GM23338 (cell line): ENCODE data around the gene OR5D16. TPM values are rescaled to one million over a fixed set of nuclear protein-coding genes. Genes with fewer than 3 reads are reported as not detected.

Experiments
- ATAC-seq: fragments of 200-7000 bp; cut with Tn5 transposase; 3 replicates; pipeline ENCODE4 v1.9.1; 2020
- DNase-seq: peaks from one replicate; pipeline ENCODE4 v3.0.0-alpha.2; 2015; ENCODE audit warnings: low spot score
- H2AFZ ChIP-seq: fragments of 200-600 bp; sonication (generic); 2 replicates; pipeline ENCODE4 v1.8.0; 2016; ENCODE audit warnings: antibody characterized with exemption, mild to moderate bottlenecking, moderate library complexity
- H3F3A ChIP-seq: fragments of 200-600 bp; sonication (generic); replicated peaks from 2 replicates; pipeline ENCODE4 v1.8.0; 2017; ENCODE audit warnings: antibody characterized with exemption, mixed run types, low read depth
- H3K27ac ChIP-seq: fragments of 200-600 bp; sonication (generic); 2 replicates; pipeline ENCODE4 v1.6.1; 2016; ENCODE audit warnings: low read depth
- H3K27me3 ChIP-seq: fragments of 200-600 bp; sonication (generic); 2 replicates; pipeline ENCODE4 v1.8.0; 2016; ENCODE audit warnings: mild to moderate bottlenecking, mixed run types, moderate library complexity; ENCODE audit not compliant: insufficient read depth
- H3K36me3 ChIP-seq: fragments of 200-600 bp; sonication (generic); 2 replicates; pipeline ENCODE4 v1.8.0; 2016; ENCODE audit warnings: mild to moderate bottlenecking; ENCODE audit not compliant: insufficient read depth
- H3K4me1 ChIP-seq: fragments of 200-600 bp; sonication (generic); 2 replicates; pipeline ENCODE4 v1.8.0; 2016; ENCODE audit warnings: mild to moderate bottlenecking, moderate library complexity; ENCODE audit not compliant: insufficient read depth
- H3K4me2 ChIP-seq: fragments of 200-600 bp; sonication (generic); 2 replicates; pipeline ENCODE4 v1.7.1; 2017; ENCODE audit warnings: mixed run types
- H3K4me3 ChIP-seq: fragments of 200-600 bp; sonication (generic); 2 replicates; pipeline ENCODE4 v1.6.1; 2016; ENCODE audit warnings: mixed run types
- H3K79me2 ChIP-seq: fragments of 200-600 bp; sonication (generic); replicated peaks from 2 replicates; pipeline ENCODE4 v1.8.0; 2017; ENCODE audit warnings: mild to moderate bottlenecking; ENCODE audit not compliant: insufficient read depth
- H3K9me2 ChIP-seq: fragments of 200-600 bp; sonication (generic); 2 replicates; pipeline ENCODE4 v1.8.0; 2017; ENCODE audit not compliant: insufficient read depth
- H4K20me1 ChIP-seq: fragments of 200-600 bp; sonication (generic); replicated peaks from 2 replicates; pipeline ENCODE4 v1.8.0; 2017; ENCODE audit warnings: mild to moderate bottlenecking; ENCODE audit not compliant: insufficient read depth
- H3K27ac Mint-ChIP-seq: 2 replicates; pipeline ENCODE4 v1.8.0; 2020; ENCODE audit warnings: inconsistent platforms, mild to moderate bottlenecking, moderate library complexity, mixed read lengths
- H3K27me3 Mint-ChIP-seq: 3 replicates; pipeline ENCODE4 v1.8.0; 2022; ENCODE audit warnings: low read depth, mild to moderate bottlenecking, moderate library complexity, mixed read lengths, inconsistent platforms; ENCODE audit not compliant: insufficient read depth, poor library complexity
- H3K36me3 Mint-ChIP-seq: 3 replicates; pipeline ENCODE4 v1.8.0; 2021; ENCODE audit warnings: low read depth, mild to moderate bottlenecking, inconsistent platforms, moderate library complexity, mixed read lengths
- H3K4me1 Mint-ChIP-seq: 3 replicates; pipeline ENCODE4 v1.8.0; 2020; ENCODE audit warnings: mild to moderate bottlenecking, inconsistent platforms, mixed read lengths
- H3K4me3 Mint-ChIP-seq: 3 replicates; pipeline ENCODE4 v1.8.0; 2021; ENCODE audit warnings: moderate library complexity, mild to moderate bottlenecking, inconsistent platforms, mixed read lengths
- H3K9me3 Mint-ChIP-seq: 3 replicates; pipeline ENCODE4 v1.8.0; 2020; ENCODE audit warnings: moderate library complexity, mild to moderate bottlenecking, inconsistent platforms, mixed read lengths
- CREB1 ChIP-seq: fragments of 250-450 bp; sonication (Bioruptor Pico); IDR thresholded peaks from 2 replicates; pipeline ENCODE4 v1.5.0; 2020; ENCODE audit warnings: low read depth, mild to moderate bottlenecking, moderate library complexity
- CTCF ChIP-seq, 2 experiments: fragments of 200-600 bp in 1 of 2; sonication (generic) in 1 of 2; conservative IDR thresholded peaks; 2 replicates each; pipeline versions ENCODE4 v1.5.1 to v1.6.1; 2016 to 2017; ENCODE audit warnings: antibody characterized with exemption in 2 of 2, low read depth in 2 of 2, mild to moderate bottlenecking in 2 of 2, moderate library complexity in 1 of 2
- ETS1 ChIP-seq: IDR thresholded peaks from 2 replicates; pipeline ENCODE4 v1.6.1; 2016; ENCODE audit warnings: antibody characterized with exemption
- EZH2 ChIP-seq: fragments of 200-600 bp; sonication (generic); IDR thresholded peaks from one replicate; pipeline ENCODE4 v1.8.0; 2017; ENCODE audit warnings: antibody characterized with exemption, mild to moderate bottlenecking, low read depth; ENCODE audit not compliant: unreplicated experiment
- EZH2phosphoT487 ChIP-seq: fragments of 200-600 bp; sonication (generic); IDR thresholded peaks from one replicate; pipeline ENCODE4 v1.8.1; 2018; ENCODE audit warnings: antibody characterized with exemption; ENCODE audit not compliant: unreplicated experiment
- JUNB ChIP-seq: IDR thresholded peaks from one replicate; pipeline ENCODE4 v1.6.1; 2016; ENCODE audit warnings: antibody characterized with exemption; ENCODE audit not compliant: unreplicated experiment
- NANOG ChIP-seq: IDR thresholded peaks from 2 replicates; pipeline ENCODE4 v1.6.1; 2016; ENCODE audit warnings: antibody characterized with exemption, borderline replicate concordance
- POLR2AphosphoS5 ChIP-seq: IDR thresholded peaks from 2 replicates; pipeline ENCODE4 v1.6.1; 2016; ENCODE audit warnings: antibody characterized with exemption, low read depth
- REST ChIP-seq: IDR thresholded peaks from one replicate; pipeline ENCODE4 v1.6.1; 2018; ENCODE audit warnings: antibody characterized with exemption; ENCODE audit not compliant: unreplicated experiment
- STAT1 ChIP-seq: IDR thresholded peaks from one replicate; pipeline ENCODE4 v1.6.1; 2016; ENCODE audit warnings: antibody characterized with exemption; ENCODE audit not compliant: unreplicated experiment
- ZNF114 ChIP-seq: fragments of 250-450 bp; sonication (Bioruptor Pico); IDR thresholded peaks from 2 replicates; pipeline ENCODE4 v1.5.0; 2020; ENCODE audit warnings: mild to moderate bottlenecking, moderate library complexity
- ZNF331 ChIP-seq: fragments of 250-450 bp; sonication (Bioruptor Pico); IDR thresholded peaks from 2 replicates; pipeline ENCODE4 v1.5.0; 2020; ENCODE audit warnings: low read depth, mild to moderate bottlenecking, moderate library complexity
- polyA plus RNA-seq: library from polyadenylated mRNA; unstranded; fragments of >200 nt; fragmentation: Nextera tagmentation; extraction: Ambion mirVana; gene quantifications from 2 replicates; pipeline ENCODE4 v1.2.1, GENCODE V29; 2016
- total RNA-seq: library from RNA; depleted of rRNA; stranded (reverse); fragments of >200 nt; shearing (Covaris generic); gene quantifications from 2 replicates; pipeline ENCODE4 v1.2.3, GENCODE V29; 2014

The OR5D16 gene
- total and polyA plus RNA-seq, 2 experiments from 2014 or later, result not detected

- TF ChIP-seq NANOG (no peak), ETS1 (no peak)
Observed at GRCh38 chr11:55849037-55849436, 10.5 kb downstream of the OR5D16 start (continued).

GRCh38 chr11:55852141-55852540 lies 13.6 kb downstream of the OR5D16 start:
- ATAC-seq (no peak), DNase-seq (no peak)
- H3K27me3 ChIP-seq, result no peaks in the 10 kb centered on the region
- H3K4me1 ChIP-seq, result no peaks in the 10 kb centered on the region
- Mint-ChIP-seq H3K27ac (no peak overlapping the region), H3K4me1 (no peaks in the 10 kb centered on the region), H3K36me3 (peaks cover 18% of the 10 kb centered on the region; the same call in 2 of the 3 replicates), H3K4me3 (no peak overlapping the region), H3K9me3 (peaks cover 87% of the 10 kb centered on the region), H3K27me3 (no peaks in the 10 kb centered on the region)
- H2AFZ ChIP-seq, result no peak overlapping the region
- H3K9me2 ChIP-seq, result no peaks in the 10 kb centered on the region
- H3K4me3 ChIP-seq, result no peak overlapping the region
- H3K27ac ChIP-seq, result no peak overlapping the region
- H3K79me2 ChIP-seq, result no peaks in the 10 kb centered on the region
- H3K36me3 ChIP-seq, result 0 out of 2 replicates have a peak, but pooled peaks cover 2% of the 10 kb centered on the region
- no peaks in the 10 kb centered on the region for H3F3A ChIP-seq
- H3K4me2 ChIP-seq, result no peak overlapping the region
- H4K20me1 ChIP-seq, result no peaks in the 10 kb centered on the region
- TF ChIP-seq POLR2AphosphoS5 (no peak), ZNF114 (no peak), ZNF331 (CRISPR knock-in tag) (no peak), STAT1 (no peak), ETS1 (no peak), CTCF (conservative IDR thresholded peaks at IDR 0.05; ENCODE audit: low read depth in 2 of 2) (no peak), JUNB (no peak), NANOG (no peak), CREB1 (CRISPR knock-in tag) (no peak), EZH2phosphoT487 (no peak), REST (no peak), EZH2 (no peak)
